Right kidney (tissue), 1 donor: Measurements from ENCODE around the gene TWNK.
A peak's percentile ranks its signal among the peaks of the same experiment; 100 is the strongest.
"Not testable (repeated sequence)": the region's sequence is repeated elsewhere in the genome, so short reads cannot be mapped to it uniquely, and the experiment has no call there.

Experiments used
- DNase-seq: peaks from one replicate; pipeline ENCODE4 v3.0.0-alpha.2; 2016

Gene TWNK

GRCh38 chr10:101030496-101031127 lies 43.3 kb downstream of the TWNK start:
- no peak for DNase-seq

DNA sequence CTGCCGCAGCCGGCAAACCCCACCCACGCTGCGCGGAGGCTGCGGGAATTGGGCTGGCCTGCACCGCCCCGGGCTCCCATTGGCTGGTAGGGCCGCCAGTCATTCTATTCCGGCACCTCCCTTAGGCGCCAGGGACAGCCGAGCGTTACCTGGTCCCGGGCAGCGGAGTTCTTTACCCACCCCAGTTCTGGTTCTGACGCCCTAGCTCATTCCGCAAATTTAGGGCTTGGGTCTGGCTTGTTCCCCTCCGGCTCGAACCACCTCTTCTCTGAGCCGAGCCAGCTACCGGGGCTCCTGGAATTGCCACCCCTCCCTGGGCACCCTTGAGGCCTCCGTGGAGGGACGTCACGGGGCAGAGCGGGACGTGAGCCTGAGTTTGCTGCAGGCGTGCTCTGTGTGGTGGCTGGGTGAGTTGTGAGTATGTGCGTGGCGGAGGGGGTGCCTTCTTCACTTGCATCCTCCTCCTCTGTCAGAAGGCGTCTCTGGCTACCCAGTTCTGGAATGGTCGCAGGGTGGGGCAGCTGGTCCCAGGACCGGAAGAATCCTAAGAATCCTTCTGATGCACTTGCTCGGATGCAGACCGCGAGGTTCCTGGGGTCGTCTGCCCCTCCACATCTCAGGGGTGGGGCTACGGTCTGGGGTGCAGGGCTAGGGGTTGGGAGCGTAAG lies 43.9 kb downstream of the TWNK start, which contains the start of the genes PDZD7 and SFXN3:
Gene PDZD7, minus strand, starts transcription at position 2 of the 668 bp plus-strand sequence. CDS start 910 bp downstream, outside the sequence.
Gene SFXN3, plus strand, starts transcription at position 107 of the 668 bp plus-strand sequence. CDS start 3,461 bp downstream, outside the sequence.
- DNase-seq: peak; percentile 89

DNA sequence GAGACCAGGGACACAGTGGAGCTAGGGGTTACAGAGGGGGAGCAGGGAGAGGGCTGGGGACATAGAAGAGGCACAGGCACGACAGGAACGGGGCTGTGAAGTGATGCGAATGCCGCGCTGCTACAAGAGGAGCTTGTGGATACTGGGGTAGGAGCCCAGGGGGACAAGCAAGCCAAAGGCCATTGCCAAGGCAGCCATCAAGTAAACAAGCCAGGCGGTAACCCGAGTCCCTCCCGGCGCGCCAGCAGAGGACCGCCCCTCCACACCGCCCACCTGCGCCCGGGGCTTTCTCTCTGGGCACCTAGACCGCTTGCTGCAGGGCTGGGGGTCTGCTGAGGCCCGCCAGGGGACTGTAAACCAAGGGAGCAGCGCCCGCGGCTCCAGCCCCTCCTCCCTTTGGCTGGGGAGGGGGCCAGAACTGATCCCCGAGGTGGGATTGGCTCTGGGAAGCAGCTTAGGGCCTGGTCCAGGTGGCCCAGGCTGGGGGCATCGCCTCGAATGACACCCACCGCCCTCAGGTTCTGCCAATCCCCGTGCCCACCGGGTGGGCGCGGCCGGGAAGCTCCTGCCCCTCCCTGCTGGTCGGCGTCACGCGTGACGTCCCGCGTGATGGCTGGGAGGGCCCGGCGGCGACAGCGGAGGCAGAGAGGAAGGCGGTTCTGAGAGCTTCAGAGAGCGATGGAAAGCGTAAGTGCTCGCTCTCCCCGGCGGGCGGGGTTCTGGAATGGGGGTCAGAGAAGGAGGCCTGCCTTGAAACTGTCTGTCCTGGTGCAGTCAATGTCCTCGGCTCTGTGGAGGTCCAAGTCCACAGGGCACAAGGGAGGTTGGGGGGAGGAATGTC lies 44.7 kb downstream of the TWNK start:
- DNase-seq: peak; percentile 85

- DNase-seq: no peak
These were observed 45.4 kb downstream of the TWNK start for GRCh38 chr10:101032637-101033224.

- DNase-seq: no peak
These were observed 45.9 kb downstream of the TWNK start for GRCh38 chr10:101033276-101033675.

DNA sequence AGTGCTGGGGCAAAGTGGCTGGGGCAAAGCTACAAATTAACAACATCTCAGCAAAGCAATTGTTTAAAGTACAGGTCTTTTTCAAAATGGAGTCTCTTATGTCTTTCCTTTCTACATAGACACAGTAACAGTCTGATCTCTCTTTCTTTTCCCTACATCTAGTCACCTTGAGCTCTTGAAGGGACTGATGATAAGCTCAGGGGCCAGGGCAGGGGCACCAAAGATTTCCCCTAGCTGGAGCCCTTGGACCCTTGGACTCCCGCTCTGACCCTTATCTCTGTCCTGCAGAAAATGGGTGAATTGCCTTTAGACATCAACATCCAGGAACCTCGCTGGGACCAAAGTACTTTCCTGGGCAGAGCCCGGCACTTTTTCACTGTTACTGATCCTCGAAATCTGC lies 47.1 kb downstream of the TWNK start:
- DNase-seq: not testable (repeated sequence)

- no peak for DNase-seq
These were observed 48.0 kb downstream of the TWNK start for GRCh38 chr10:101035314-101035713.

DNA sequence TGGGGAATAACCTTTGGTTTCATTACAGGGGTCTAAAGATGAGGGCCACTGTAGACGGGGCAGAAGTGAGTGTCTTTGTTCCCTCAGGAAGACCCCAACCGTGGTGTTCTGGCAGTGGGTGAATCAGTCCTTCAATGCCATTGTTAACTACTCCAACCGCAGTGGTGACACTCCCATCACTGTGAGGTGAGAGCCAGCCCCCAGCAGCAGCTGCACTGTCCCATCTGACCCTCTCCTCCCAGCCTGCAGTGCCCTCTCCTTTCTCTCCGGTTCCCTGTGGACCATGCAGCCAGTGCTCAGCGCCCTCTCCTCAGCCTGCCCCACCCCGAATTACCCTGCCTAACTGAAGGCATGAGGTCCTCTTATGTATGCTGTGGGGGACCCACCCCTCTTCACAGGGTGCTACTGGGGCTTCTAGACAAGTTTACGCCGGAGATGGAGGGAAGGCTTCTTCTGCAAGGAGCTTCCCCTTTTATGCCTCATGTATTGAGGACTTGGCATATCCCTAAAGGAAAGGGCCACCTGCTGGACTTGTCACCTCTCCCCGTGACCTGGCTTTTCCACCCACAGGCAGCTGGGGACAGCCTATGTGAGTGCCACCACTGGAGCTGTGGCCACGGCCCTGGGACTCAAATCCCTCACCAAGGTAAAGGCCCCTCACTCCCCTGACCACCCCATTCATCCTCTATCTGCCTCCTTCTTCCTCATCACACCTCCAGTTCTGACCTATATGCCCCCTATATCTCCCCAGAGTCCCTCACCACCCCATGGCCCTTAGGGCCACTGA lies 48.8 kb downstream of the TWNK start:
- DNase-seq: no peak

GRCh38 chr10:101036726-101037125 lies 49.4 kb downstream of the TWNK start:
- DNase-seq: no peak

GRCh38 chr10:101038484-101038883 lies 51.1 kb downstream of the TWNK start:
- DNase-seq: no peak

GRCh38 chr10:101040061-101040460 lies 52.7 kb downstream of the TWNK start:
- no peak for DNase-seq

- no peak for DNase-seq
These were observed 53.5 kb downstream of the TWNK start for GRCh38 chr10:101040851-101041250.

DNA sequence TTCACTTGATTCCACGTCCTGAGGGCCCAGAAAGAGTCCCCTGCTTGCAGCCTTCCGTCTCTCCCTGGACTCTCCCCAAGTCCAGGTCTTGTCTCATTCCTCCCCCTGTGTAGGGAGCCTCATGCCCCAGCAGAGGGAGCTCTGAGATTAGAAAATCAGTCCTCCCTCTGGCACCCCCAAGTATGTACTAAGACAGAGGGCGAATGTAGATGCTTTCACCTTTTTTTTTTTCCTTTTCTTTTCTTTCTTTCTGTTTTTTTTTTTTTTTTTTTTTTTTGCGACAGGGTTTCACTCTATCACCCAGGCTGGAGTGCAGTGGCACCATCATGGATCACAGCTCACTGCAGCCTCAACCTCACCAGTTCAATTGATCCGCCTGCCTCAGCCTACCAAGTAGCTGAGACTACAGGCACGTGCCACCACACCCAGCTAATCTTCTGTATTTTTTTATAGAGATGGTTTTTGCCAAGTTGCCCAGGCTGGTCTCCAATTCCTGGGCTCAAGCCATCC lies 54.0 kb downstream of the TWNK start:
- DNase-seq: peak; percentile 34

GRCh38 chr10:101042118-101042517 lies 54.8 kb downstream of the TWNK start:
- DNase-seq: no peak

DNA sequence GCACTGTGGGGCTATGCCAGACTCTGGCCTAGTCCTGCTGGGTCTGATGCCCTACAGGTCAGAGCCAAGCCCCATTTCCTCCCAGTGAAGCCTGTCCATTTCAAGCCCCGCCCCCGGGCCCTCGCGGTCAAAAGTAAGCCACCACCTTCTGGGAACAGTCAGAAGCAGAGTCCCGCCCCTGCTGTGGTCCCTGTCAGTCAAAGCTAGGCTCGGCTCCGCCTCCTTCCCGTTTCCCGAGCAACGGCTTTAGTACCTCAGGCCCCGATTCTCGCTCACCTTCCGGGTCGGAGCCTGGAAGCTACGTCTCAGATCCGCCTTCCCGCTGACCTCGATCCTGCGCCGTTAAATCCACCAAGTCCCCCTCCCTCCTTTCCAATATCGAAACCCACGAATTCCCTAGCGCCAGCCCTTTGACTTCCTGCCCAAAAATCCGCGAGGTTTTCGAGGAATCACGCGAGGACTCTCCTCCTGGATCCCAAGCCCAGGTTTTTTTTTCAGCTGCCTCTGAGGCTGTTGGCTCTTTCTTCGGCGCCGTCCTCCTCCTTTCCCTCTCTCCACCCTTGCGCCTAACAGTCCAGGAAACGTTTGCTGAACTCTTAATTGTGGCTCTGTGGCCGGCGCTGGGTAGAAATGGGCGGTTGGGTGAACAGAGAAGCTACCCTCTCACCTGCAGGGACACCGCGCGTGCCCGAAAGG lies 55.5 kb downstream of the TWNK start:
- DNase-seq: peak; percentile 95

DNA sequence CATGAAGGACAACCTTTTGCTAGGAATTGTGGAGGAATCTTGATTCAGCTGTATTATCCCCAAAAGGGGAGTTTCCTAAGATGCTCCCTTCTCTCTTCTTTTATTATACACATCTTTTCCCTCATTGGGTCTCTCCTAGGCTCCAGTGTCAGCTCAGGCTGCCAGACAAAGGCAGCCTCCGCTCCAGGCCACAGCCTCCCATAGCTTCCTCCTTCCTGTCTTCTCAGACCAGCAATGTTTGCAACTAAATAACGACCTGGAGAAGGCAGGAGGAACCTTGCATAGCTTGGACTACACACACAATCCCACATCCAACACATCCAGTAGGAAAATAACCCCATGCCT lies 56.0 kb downstream of the TWNK start:
- no peak for DNase-seq
